CD8-positive, alpha-beta memory T cell (primary cell): ENCODE results near the gene ZCCHC12. TPM values are rescaled to one million over a fixed set of nuclear protein-coding genes. Genes with fewer than 3 reads are reported as not detected.

Experiments
- polyA plus RNA-seq: library from polyadenylated mRNA; unstranded; fragments of 300-500 nt; fragmentation: Illumina TruSeq; gene quantifications from one replicate; pipeline ENCODE4 v1.2.3, GENCODE V29; 2021
- total RNA-seq, 2 experiments: library from RNA; stranded (reverse); gene quantifications; one replicate each; pipeline ENCODE4 v1.2.3, GENCODE V29; 2021

The ZCCHC12 gene
- total and polyA plus RNA-seq, 3 experiments from 2014 or later: 0.12 TPM; not detected in 2

Other genes with a start within 250 kb of the ZCCHC12 start
- gene IL13RA1, start 96.2 kb upstream of the ZCCHC12 start, total RNA-seq: under 1 TPM; 0.59 to 0.60 TPM
- not detected for gene IL13RA1, start 96.2 kb upstream of the ZCCHC12 start, polyA plus RNA-seq
- 1 to 10 TPM; 1.3 to 1.8 TPM for gene LONRF3, start 150.8 kb downstream of the ZCCHC12 start, total RNA-seq
- gene LONRF3, start 150.8 kb downstream of the ZCCHC12 start, polyA plus RNA-seq: 2.5 TPM
- not detected for gene CT47C1, start 249.2 kb downstream of the ZCCHC12 start, total RNA-seq
- not detected for gene CT47C1, start 249.2 kb downstream of the ZCCHC12 start, polyA plus RNA-seq